PFSK-1 (cell line): ENCODE results near the gene JDP2.

ENCODE experiments used
- FOXP2 ChIP-seq: optimal IDR thresholded peaks from 2 replicates; pipeline ENCODE3; 2011; ENCODE audit warnings: borderline replicate concordance, control low read depth, inconsistent platforms; ENCODE audit not compliant: insufficient read depth; ENCODE audit errors: extremely low read length, extremely low read depth
- POLR2AphosphoS5 ChIP-seq: IDR thresholded peaks from 2 replicates; pipeline ENCODE4 v1.6.1; 2012; ENCODE audit warnings: low read depth, mild to moderate bottlenecking, control low read depth, low read length, moderate library complexity
- REST ChIP-seq, 2 experiments: IDR thresholded peaks; 2 replicates each; pipeline versions ENCODE4 v1.6.1 to v1.8.0; 2011 to 2012; ENCODE audit warnings: low read depth in 2 of 2, low read length in 2 of 2, control low read depth in 1 of 2, inconsistent platforms in 1 of 2, mild to moderate bottlenecking in 1 of 2, moderate library complexity in 1 of 2; ENCODE audit not compliant: insufficient read depth in 1 of 2
- SIN3A ChIP-seq: IDR thresholded peaks from 2 replicates; pipeline ENCODE4 v1.6.1; 2012; ENCODE audit warnings: mild to moderate bottlenecking, low read length, moderate library complexity, borderline replicate concordance; ENCODE audit not compliant: insufficient read depth
- TAF1 ChIP-seq: IDR thresholded peaks from 2 replicates; pipeline ENCODE4 v1.6.1; 2012; ENCODE audit warnings: low read length, control low read depth, borderline replicate concordance; ENCODE audit not compliant: insufficient read depth

JDP2 gene

DNA sequence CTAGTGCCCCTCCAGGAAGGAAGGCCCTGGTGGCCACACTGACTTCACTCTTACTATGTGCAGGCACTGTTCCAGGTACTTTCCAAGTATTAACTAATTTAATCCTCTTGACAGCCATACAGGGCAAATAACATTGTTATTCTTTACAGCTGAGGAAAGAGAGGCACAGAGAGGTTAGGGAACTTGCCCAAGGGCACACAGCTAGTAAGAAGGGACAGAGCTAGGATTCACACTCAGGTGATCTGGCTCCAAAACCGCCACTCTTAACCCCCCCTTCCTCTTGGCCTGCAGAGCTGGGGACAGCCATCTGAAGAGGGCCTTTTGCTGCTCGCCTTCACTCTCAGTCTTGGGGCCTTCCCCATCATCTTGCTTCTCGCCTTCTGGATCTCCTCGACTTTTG lies 4.0 kb downstream of the JDP2 start:
- TF ChIP-seq REST (IDR thresholded peaks at IDR 0.05; ENCODE audit: insufficient read depth in 1 of 2, low read depth in 2 of 2, low read length in 2 of 2) = no peak
- no peak for TF ChIP-seq TAF1
- TF ChIP-seq POLR2AphosphoS5 = no peak
- TF ChIP-seq SIN3A = no peak
- no peak for TF ChIP-seq FOXP2

- TF ChIP-seq TAF1 (no peak), POLR2AphosphoS5 (no peak), FOXP2 (no peak), SIN3A (no peak), REST (IDR thresholded peaks at IDR 0.05; ENCODE audit: insufficient read depth in 1 of 2, low read depth in 2 of 2, low read length in 2 of 2) (no peak)
Measured at GRCh38 chr14:75432411-75432810, 4.6 kb downstream of the JDP2 start.

DNA sequence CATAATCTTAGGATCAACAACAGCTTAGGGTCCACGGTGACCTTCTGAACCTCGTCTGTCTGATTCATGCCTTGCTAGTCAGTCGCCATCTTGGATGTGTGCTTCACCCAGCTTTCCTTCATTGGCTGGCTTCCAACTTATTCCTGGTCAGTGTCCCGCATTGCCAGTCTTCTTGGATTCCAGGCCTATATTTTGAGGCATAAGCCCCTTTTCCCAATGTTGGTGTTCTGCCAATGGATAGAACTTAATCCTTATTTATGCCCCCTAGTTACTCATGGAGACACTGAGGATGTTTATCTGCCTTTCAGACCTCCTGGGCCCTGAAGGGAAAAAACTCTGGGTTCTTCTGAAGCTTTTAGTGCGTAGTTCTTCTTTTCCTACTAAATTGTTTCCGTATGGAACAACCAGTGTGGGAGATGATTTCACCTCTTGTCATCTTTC lies 5.8 kb downstream of the JDP2 start:
- TF ChIP-seq SIN3A = no peak
- TF ChIP-seq REST (IDR thresholded peaks at IDR 0.05; ENCODE audit: insufficient read depth in 1 of 2, low read depth in 2 of 2, low read length in 2 of 2) = no peak
- no peak for TF ChIP-seq FOXP2
- no peak for TF ChIP-seq TAF1
- TF ChIP-seq POLR2AphosphoS5 = no peak

DNA sequence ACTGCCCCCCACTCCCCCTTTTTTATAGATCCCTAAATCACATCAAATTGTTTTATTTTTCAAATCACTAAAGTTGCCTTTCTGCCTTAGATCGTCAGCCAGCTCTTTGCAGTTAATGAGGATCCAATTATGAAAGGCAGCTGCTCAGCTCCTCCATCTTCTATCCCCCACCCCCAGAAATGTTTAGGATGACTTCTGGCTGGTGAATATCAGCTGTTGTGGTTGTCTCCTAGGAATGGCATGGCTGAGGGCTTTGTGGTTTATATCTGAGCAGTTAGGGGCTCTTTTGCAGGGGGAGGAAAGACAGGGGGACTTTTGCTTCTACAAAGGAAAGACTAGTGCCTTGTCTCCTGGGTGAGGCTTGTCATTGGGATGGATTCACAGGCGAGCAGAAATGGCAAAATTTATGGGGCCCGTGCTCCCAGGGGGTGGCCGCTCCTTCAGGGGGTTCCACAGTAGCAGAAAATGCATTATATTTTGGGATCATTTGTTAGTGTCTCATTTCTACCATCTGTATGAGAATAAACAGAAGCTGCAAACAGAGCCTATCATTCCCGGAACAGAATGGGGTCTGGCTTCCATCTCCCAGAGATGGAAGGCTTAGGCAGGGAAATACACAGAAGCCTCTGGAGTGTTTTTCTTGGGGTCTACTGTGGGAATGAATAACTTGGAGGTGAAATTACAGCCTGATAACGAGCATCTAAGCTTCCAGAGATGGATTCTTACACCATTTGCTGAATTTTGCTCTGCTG lies 6.5 kb downstream of the JDP2 start:
- TF ChIP-seq FOXP2 (no peak), SIN3A (no peak), POLR2AphosphoS5 (no peak)

- TF ChIP-seq FOXP2 = no peak
- TF ChIP-seq REST (IDR thresholded peaks at IDR 0.05; ENCODE audit: insufficient read depth in 1 of 2, low read depth in 2 of 2, low read length in 2 of 2) = no peak
- TF ChIP-seq POLR2AphosphoS5 = no peak
- no peak for TF ChIP-seq SIN3A
Measured at GRCh38 chr14:75434890-75435248, 7.0 kb downstream of the JDP2 start.
